Measurements from ENCODE around the gene ZNF749.

GRCh38 chr19:57438925-57439324 lies 3.8 kb downstream of the ZNF749 start:
- TF ChIP-seq CTCF (IDR thresholded peaks at IDR 0.05) (no peak), POLR2AphosphoS5 (IDR thresholded peaks at IDR 0.05) (no peak), POLR2A (IDR thresholded peaks at IDR 0.05) (no peak), EP300 (IDR thresholded peaks at IDR 0.05) (no peak)

Data from suprapubic skin (tissue), 4 donors.